ENCODE results near the gene TSHZ2.

- TF ChIP-seq CTCF (IDR thresholded peaks at IDR 0.05) (no peak), POLR2A (IDR thresholded peaks at IDR 0.05) (no peak)
These were observed 158.6 kb downstream of the TSHZ2 start for GRCh38 chr20:53130795-53131194.
